Osteoblast (primary cell): ENCODE results near the gene STAT1. TPM values are rescaled to one million over a fixed set of nuclear protein-coding genes. Genes with fewer than 3 reads are reported as not detected.

Experiments used
- DNase-seq: peaks from one replicate; pipeline ENCODE4 v3.0.0; 2011; ENCODE audit warnings: low spot score, mixed read lengths; ENCODE audit not compliant: insufficient read length; ENCODE audit errors: missing footprints
- H2AFZ ChIP-seq: 2 replicates; pipeline ENCODE4 v1.6.0; 2011; ENCODE audit warnings: mild to moderate bottlenecking, low read length
- H3K27ac ChIP-seq: 2 replicates; pipeline ENCODE4 v1.5.1; 2011; ENCODE audit warnings: mild to moderate bottlenecking, low read depth, low read length, moderate library complexity
- H3K27me3 ChIP-seq: 2 replicates; pipeline ENCODE4 v1.6.0; 2012; ENCODE audit warnings: mild to moderate bottlenecking, control low read depth, inconsistent platforms, low read length, moderate library complexity; ENCODE audit not compliant: insufficient read depth
- H3K36me3 ChIP-seq: 2 replicates; pipeline ENCODE4 v1.5.1; 2011; ENCODE audit warnings: mild to moderate bottlenecking, low read length, control low read depth, moderate library complexity; ENCODE audit not compliant: insufficient read depth
- H3K4me1 ChIP-seq: 2 replicates; pipeline ENCODE4 v1.5.1; 2011; ENCODE audit warnings: mild to moderate bottlenecking, low read length, control low read depth, moderate library complexity; ENCODE audit not compliant: insufficient read depth
- H3K4me2 ChIP-seq: 2 replicates; pipeline ENCODE4 v1.6.0; 2011; ENCODE audit warnings: mild to moderate bottlenecking, low read length; ENCODE audit not compliant: insufficient read depth
- H3K4me3 ChIP-seq: fragments of 200-600 bp; sonication (generic); 3 replicates; pipeline ENCODE4 v1.5.1; 2012; ENCODE audit warnings: mild to moderate bottlenecking, low read length, inconsistent platforms; ENCODE audit not compliant: insufficient read depth
- H3K79me2 ChIP-seq: 2 replicates; pipeline ENCODE4 v1.6.0; 2012; ENCODE audit warnings: mild to moderate bottlenecking, low read length, control low read depth, inconsistent platforms; ENCODE audit not compliant: insufficient read depth
- H3K9me3 ChIP-seq: 2 replicates; pipeline ENCODE4 v1.5.1; 2011; ENCODE audit warnings: low read depth, low read length, control low read depth
- H4K20me1 ChIP-seq: 2 replicates; pipeline ENCODE4 v1.6.0; 2012; ENCODE audit warnings: mild to moderate bottlenecking, low read length, control low read depth; ENCODE audit not compliant: insufficient read depth
- CTCF ChIP-seq: IDR thresholded peaks from 2 replicates; pipeline ENCODE4 v1.5.1; 2011; ENCODE audit warnings: mild to moderate bottlenecking, low read depth, low read length, moderate library complexity; ENCODE audit errors: extremely low read depth
- total RNA-seq: library from RNA; depleted of rRNA; stranded (reverse); fragments of >200 nt; gene quantifications from 2 replicates; pipeline ENCODE4 v1.2.3, GENCODE V29; 2012

STAT1 gene
- total RNA-seq, 1 donor: 530 TPM

- no peak for TF ChIP-seq CTCF
- Histone ChIP-seq H3K27ac (no peak overlapping the region), H3K4me2 (no peak overlapping the region)
Observed at GRCh38 chr2:191015239-191015638, 1.3 kb upstream of the STAT1 start.

GRCh38 chr2:191014653-191015020 is 666 bp upstream of the STAT1 start:
- peak overlapping the region; percentile 96 for H3K4me2 ChIP-seq
- H3K27me3 ChIP-seq: no peaks in the 10 kb centered on the region
- no peak for TF ChIP-seq CTCF
- H3K4me1 ChIP-seq: peaks cover 38% of the 10 kb centered on the region
- DNase-seq: no peak
- peak overlapping the region; percentile 93 for H3K27ac ChIP-seq
- peaks cover 30% of the 10 kb centered on the region for H4K20me1 ChIP-seq
- peaks cover 25% of the 10 kb centered on the region for H3K36me3 ChIP-seq
- H3K79me2 ChIP-seq: peaks cover 41% of the 10 kb centered on the region
- H3K9me3 ChIP-seq: no peaks in the 10 kb centered on the region
- H3K4me3 ChIP-seq: peak overlapping the region; percentile 92
- peak overlapping the region; percentile 82 for H2AFZ ChIP-seq

More at GRCh38 chr2:191015239-191015638, 1.3 kb upstream of the STAT1 start:
- Histone ChIP-seq H2AFZ (no peak overlapping the region), H3K79me2 (peaks cover 35% of the 10 kb centered on the region), H4K20me1 (peaks cover 24% of the 10 kb centered on the region), H3K9me3 (no peaks in the 10 kb centered on the region), H3K27me3 (no peaks in the 10 kb centered on the region), H3K4me3 (no peak overlapping the region), H3K4me1 (peaks cover 32% of the 10 kb centered on the region), H3K36me3 (peaks cover 19% of the 10 kb centered on the region)
- no peak for DNase-seq

- H2AFZ ChIP-seq: peak overlapping the region; percentile 58
- H3K27ac ChIP-seq: peak overlapping the region; percentile 93
- H3K4me1 ChIP-seq: peaks cover 37% of the 10 kb centered on the region
- H3K4me2 ChIP-seq: peak overlapping the region; percentile 98
- H3K9me3 ChIP-seq: no peaks in the 10 kb centered on the region
- H3K36me3 ChIP-seq: peaks cover 35% of the 10 kb centered on the region
- peaks cover 45% of the 10 kb centered on the region for H3K79me2 ChIP-seq
- TF ChIP-seq CTCF: no peak
- no peaks in the 10 kb centered on the region for H3K27me3 ChIP-seq
- peak overlapping the region; percentile 92 for H3K4me3 ChIP-seq
- no peak for DNase-seq
- peaks cover 31% of the 10 kb centered on the region for H4K20me1 ChIP-seq
Observed at GRCh38 chr2:191013682-191013931, 364 bp downstream of the STAT1 start.

DNA sequence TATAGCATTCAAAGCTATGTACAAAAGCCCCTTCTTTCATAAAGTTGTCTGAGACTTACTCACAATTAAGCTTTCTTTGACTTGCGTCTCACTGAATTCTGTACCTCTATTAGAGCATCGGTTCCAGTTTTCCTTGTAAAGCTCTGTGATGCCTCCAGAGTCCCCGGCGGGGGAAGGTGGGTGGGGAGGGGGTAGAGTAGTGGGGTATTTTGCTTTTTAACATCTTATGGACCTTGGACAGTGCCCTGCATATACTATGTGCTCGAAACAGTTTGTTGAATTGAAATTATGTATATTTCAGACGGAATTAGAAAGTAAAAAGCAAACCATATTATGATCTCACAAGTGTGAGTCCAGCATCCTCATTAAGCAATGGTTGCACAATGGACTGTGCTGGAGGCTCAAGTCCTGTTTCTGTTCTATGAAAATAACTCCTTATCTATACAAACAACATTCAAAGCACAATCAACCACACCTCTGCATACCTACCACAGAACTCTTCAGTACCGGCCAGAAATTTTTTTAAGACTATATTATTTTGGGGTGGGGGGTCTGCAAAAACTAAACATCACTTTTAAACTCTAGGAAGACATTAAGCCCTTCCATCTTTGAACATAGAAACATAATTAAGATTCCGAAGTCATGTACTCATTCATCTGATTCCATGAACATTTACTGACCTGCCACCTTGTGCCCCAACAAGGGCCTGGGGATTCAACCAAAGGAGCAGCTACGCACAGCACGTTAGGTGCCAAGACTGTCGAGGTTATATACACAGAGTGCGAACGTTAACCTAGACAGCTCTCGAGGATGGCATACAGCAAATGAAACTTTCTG is 908 bp downstream of the STAT1 start:
- no peak for TF ChIP-seq CTCF
- Histone ChIP-seq H3K4me2 (peak overlapping the region; percentile 98), H3K79me2 (peaks cover 47% of the 10 kb centered on the region), H3K36me3 (peaks cover 41% of the 10 kb centered on the region), H3K27me3 (no peaks in the 10 kb centered on the region), H4K20me1 (peaks cover 34% of the 10 kb centered on the region), H3K4me3 (peak overlapping the region; percentile 92), H3K27ac (peak overlapping the region; percentile 93), H3K4me1 (peaks cover 36% of the 10 kb centered on the region), H2AFZ (peak overlapping the region; percentile 58), H3K9me3 (no peaks in the 10 kb centered on the region)
- no peak for DNase-seq
